Measurements from ENCODE around the gene UBE2B. TPM values are rescaled to one million over a fixed set of nuclear protein-coding genes. Genes with fewer than 3 reads are reported as not detected.

The UBE2B gene
- total RNA-seq, 1 donor from 2014 or later, result 106 TPM

DNA sequence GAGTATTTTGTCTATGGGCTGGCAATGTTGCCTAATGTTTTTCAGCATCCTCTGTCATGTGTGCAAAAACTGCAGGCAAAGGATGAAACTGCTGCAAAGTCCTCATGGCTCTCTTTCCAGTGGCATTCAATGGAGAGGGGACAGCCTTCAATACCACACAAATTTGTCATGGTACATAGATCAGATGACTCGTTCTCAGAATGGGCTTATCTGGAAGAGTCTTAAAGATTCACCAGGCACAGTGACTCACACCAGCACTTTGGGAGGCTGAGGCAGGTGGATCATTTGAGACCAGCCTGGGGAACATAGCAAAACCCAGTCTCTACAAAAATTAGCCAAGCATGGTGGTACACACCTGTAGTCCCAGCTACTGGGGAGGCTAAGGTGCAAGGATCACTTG is 35.0 kb downstream of the UBE2B start:
- TF ChIP-seq, protein P1, sequence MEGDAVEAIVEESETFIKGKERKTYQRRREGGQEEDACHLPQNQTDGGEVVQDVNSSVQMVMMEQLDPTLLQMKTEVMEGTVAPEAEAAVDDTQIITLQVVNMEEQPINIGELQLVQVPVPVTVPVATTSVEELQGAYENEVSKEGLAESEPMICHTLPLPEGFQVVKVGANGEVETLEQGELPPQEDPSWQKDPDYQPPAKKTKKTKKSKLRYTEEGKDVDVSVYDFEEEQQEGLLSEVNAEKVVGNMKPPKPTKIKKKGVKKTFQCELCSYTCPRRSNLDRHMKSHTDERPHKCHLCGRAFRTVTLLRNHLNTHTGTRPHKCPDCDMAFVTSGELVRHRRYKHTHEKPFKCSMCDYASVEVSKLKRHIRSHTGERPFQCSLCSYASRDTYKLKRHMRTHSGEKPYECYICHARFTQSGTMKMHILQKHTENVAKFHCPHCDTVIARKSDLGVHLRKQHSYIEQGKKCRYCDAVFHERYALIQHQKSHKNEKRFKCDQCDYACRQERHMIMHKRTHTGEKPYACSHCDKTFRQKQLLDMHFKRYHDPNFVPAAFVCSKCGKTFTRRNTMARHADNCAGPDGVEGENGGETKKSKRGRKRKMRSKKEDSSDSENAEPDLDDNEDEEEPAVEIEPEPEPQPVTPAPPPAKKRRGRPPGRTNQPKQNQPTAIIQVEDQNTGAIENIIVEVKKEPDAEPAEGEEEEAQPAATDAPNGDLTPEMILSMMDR (IDR thresholded peaks at IDR 0.05), result no peak
- Histone ChIP-seq H3K9me3 (no peaks in the 10 kb centered on the region), H3K36me3 (peaks cover 44% of the 10 kb centered on the region), H3K4me1 (peaks cover 21% of the 10 kb centered on the region), H3K4me3 (no peak overlapping the region), H3K27me3 (ENCODE audit: low read depth) (no peaks in the 10 kb centered on the region), H3K27ac (no peak overlapping the region)
- intact Hi-C loops (cut with DNase I), result no loop called here
- DNase-seq, result no peak
- no peak for ATAC-seq

DNA sequence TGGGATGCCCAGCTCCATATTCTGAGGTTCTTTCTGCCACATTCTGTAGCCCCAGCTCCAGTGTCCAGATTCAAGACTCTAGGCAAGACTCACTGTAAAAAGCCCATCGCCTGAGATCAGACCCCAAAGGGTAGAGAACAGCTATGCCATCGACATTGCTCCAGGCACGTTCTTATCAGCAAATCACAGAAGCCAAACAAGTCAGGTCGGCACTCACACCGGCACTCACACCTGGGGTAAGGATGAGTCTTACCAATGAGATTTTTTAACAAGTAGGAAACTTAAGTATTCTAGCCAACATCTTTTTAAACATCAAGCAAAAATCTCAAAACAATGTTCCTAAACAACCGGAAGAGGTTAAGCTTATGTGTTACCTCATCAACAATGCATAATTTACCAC is 38.0 kb downstream of the UBE2B start:
- TF ChIP-seq, protein P1 (IDR thresholded peaks at IDR 0.05), result no peak
- Histone ChIP-seq H3K27ac (no peak overlapping the region), H3K4me3 (no peak overlapping the region), H3K36me3 (peaks cover 22% of the 10 kb centered on the region), H3K27me3 (ENCODE audit: low read depth) (no peaks in the 10 kb centered on the region), H3K9me3 (no peaks in the 10 kb centered on the region), H3K4me1 (peaks cover 29% of the 10 kb centered on the region)
- intact Hi-C loops (cut with DNase I), result no loop called here
- DNase-seq, result no peak
- ATAC-seq, result no peak

DNA sequence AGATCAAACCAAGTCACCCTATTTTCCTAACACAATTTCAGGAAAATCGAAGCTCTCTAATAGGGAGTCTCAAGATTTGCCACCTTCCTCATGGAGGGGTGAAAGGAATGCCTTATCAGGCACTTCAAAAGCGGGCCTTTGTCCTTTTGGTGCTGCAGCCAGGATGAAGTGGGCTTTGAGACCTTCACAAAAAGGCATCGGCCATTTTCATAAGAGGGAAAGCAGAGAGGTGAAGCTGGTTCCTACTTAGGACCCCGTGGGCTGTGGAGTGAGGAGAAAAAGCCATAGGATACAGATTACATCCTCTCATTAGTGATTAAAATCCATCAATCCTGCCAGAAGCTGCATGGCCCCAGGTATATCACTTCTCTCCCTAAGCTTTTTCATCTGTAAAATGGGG is 39.5 kb downstream of the UBE2B start:
- Histone ChIP-seq H3K9me3 (no peaks in the 10 kb centered on the region), H3K36me3 (peaks cover 11% of the 10 kb centered on the region), H3K27me3 (ENCODE audit: low read depth) (no peaks in the 10 kb centered on the region), H3K27ac (no peak overlapping the region), H3K4me1 (peaks cover 29% of the 10 kb centered on the region), H3K4me3 (peak overlapping the region; percentile 92)
- intact Hi-C loops (cut with DNase I), result loop anchor here (5.0 kb wide), 1 partner anchor 116 kb away; the partner anchor contains the start of gene JADE2
- ATAC-seq, result no peak
- TF ChIP-seq, protein P1 (IDR thresholded peaks at IDR 0.05), result no peak
- no peak for DNase-seq

DNA sequence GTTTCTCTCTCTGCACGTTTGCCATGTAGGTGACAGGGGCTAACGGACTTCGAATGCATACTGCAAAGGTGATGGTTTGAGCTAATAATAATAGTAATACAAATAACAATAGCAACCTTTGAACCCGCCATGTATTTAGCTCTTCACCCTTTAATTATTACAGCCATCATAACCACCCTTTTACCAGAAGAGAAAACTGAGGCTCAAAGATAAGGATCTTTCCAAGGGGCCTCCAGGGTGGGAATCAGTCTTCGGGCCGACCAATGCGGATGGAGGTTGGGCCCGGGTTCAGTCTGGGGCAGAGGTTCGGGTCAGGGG is 39.8 kb downstream of the UBE2B start:
- Histone ChIP-seq H3K4me3 (peak overlapping the region; percentile 92), H3K4me1 (peaks cover 29% of the 10 kb centered on the region), H3K27ac (peak overlapping the region; percentile 90), H3K9me3 (no peaks in the 10 kb centered on the region), H3K27me3 (ENCODE audit: low read depth) (no peaks in the 10 kb centered on the region), H3K36me3 (peaks cover 7% of the 10 kb centered on the region)
- intact Hi-C loops (cut with DNase I), result loop anchor here (5.0 kb wide), 1 partner anchor 116 kb away; the partner anchor contains the start of gene JADE2
- no peak for ATAC-seq
- DNase-seq, result no peak
- TF ChIP-seq, protein P1 (IDR thresholded peaks at IDR 0.05), result no peak

DNA sequence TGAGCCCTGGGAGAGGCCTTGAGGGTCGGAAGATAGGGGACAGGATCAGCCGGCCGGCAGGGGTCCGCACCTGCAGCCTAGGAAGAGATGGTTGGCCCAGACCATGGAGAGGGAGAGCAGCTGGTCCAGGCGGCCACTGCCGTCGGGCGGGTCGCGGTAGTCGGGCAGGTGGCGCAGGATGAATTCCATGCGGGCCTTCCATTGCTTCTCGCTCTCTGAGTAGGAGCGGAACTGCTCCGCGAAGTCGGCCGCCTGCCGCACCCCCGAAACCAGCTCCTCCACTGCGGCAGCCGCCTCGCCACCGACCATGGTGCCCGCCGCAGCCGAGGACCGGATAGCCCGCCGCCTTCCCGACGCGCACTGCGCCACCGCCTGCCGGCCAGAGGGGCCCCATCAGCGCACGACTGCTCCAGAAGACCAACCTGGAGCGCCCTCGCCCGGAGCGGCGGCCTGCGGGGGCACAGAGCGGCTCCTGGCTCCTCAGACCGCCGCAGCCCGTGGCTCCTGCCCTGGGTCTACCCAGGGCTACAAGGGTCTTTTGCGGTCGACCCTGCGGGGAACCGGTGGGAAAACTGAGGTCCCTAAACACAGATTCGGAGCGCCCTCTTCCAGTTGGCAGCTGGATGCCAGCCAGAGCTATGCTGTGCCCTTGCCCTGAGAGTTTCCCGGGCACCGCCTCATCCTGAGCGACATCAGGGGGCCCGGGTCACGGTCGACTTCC is 40.3 kb downstream of the UBE2B start, which contains the start of gene CDKN2AIPNL:
Gene CDKN2AIPNL, minus strand, starts transcription at position 336 of the 721 bp plus-strand sequence. Its CDS starts 27 bp downstream, at position 309.
- ATAC-seq (peak; percentile 99 to 100), DNase-seq (peak; percentile 94)
- Histone ChIP-seq H3K36me3 (peaks cover 2% of the 10 kb centered on the region), H3K27me3 (ENCODE audit: low read depth) (no peaks in the 10 kb centered on the region), H3K27ac (peak within 1 kb of the TSS; percentile 90), H3K9me3 (no peaks in the 10 kb centered on the region), H3K4me3 (peak within 1 kb of the TSS; percentile 92), H3K4me1 (peaks cover 29% of the 10 kb centered on the region)
- intact Hi-C loops (cut with DNase I), result loop anchor here (5.0 kb wide), 1 partner anchor 116 kb away; the partner anchor contains the start of gene JADE2
- TF ChIP-seq, protein P1 (IDR thresholded peaks at IDR 0.05), result peak; percentile 85
